ENCODE data around the gene MOXD1. TPM values are rescaled to one million over a fixed set of nuclear protein-coding genes. Genes with fewer than 3 reads are reported as not detected.

The MOXD1 gene
- total RNA-seq, 2 donors from 2014 or later: 4.0 to 5.5 TPM

GRCh38 chr6:132330759-132331158, 70.5 kb downstream of the MOXD1 start:
- intact Hi-C loops (cut with DNase I): no loop called here
- WGBS: 53% methylated on average over 5 of the region's 5 CpGs
- Histone ChIP-seq H3K27ac (no peak overlapping the region), H3K36me3 (no peaks in the 10 kb centered on the region), H3K4me3 (no peak overlapping the region), H3K9me3 (no peaks in the 10 kb centered on the region), H3K4me1 (replicated peaks) (no peaks in the 10 kb centered on the region), H3K27me3 (replicated peaks; ENCODE audit: insufficient read depth) (no peaks in the 10 kb centered on the region)
- DNase-seq (ENCODE audit: low spot score): no peak
- TF ChIP-seq CTCF (IDR thresholded peaks at IDR 0.05) (no peak), POLR2A (IDR thresholded peaks at IDR 0.05) (no peak), POLR2AphosphoS5 (IDR thresholded peaks at IDR 0.05) (no peak)

DNA sequence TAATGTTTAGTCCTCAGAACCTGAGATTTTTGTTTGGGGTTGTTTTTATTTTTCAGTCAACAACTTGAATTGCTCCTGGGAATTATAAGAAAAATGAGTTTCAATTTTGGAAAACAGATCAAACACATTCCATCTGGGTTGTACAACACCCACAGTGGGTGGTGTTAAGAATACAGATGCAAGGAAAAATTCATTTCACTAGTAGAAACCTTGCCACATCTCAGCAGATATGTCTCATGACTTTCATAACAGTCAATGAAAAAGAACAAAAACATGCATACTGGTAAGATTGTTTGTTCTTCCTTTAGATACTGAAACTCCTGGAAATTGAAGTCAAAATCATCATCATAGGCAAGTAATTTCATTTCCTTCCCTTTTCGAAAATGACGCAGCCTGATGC, 78.9 kb downstream of the MOXD1 start:
- Histone ChIP-seq H3K9me3 (no peaks in the 10 kb centered on the region), H3K27ac (no peak overlapping the region), H3K4me1 (replicated peaks) (no peaks in the 10 kb centered on the region), H3K36me3 (no peaks in the 10 kb centered on the region), H3K27me3 (replicated peaks; ENCODE audit: insufficient read depth) (no peaks in the 10 kb centered on the region), H3K4me3 (no peak overlapping the region)
- TF ChIP-seq POLR2AphosphoS5 (IDR thresholded peaks at IDR 0.05): no peak
- intact Hi-C loops (cut with DNase I): no loop called here
- DNase-seq (ENCODE audit: low spot score): no peak
- WGBS: 88% methylated on average over 2 of the region's 2 CpGs

- no peaks in the 10 kb centered on the region for H3K4me1 ChIP-seq (replicated peaks)
- no peak for DNase-seq (ENCODE audit: low spot score)
- no peaks in the 10 kb centered on the region for H3K36me3 ChIP-seq
- intact Hi-C loops (cut with DNase I): no loop called here
- no peaks in the 10 kb centered on the region for H3K9me3 ChIP-seq
- TF ChIP-seq CTCF (IDR thresholded peaks at IDR 0.05) (no peak), POLR2A (IDR thresholded peaks at IDR 0.05) (no peak), POLR2AphosphoS5 (IDR thresholded peaks at IDR 0.05) (no peak)
- no peak overlapping the region for H3K4me3 ChIP-seq
- no peak overlapping the region for H3K27ac ChIP-seq
- no peaks in the 10 kb centered on the region for H3K27me3 ChIP-seq (replicated peaks; ENCODE audit: insufficient read depth)
Measured at GRCh38 chr6:132320007-132320406, 81.3 kb downstream of the MOXD1 start.

- no peaks in the 10 kb centered on the region for H3K9me3 ChIP-seq
- intact Hi-C loops (cut with DNase I): no loop called here
- no peaks in the 10 kb centered on the region for H3K27me3 ChIP-seq (replicated peaks; ENCODE audit: insufficient read depth)
- no peak for TF ChIP-seq POLR2AphosphoS5 (IDR thresholded peaks at IDR 0.05)
- TF ChIP-seq POLR2A (IDR thresholded peaks at IDR 0.05): no peak
- TF ChIP-seq CTCF (IDR thresholded peaks at IDR 0.05): no peak
- H3K4me1 ChIP-seq (replicated peaks): no peaks in the 10 kb centered on the region
- WGBS: 93% methylated on average over 1 of the region's 1 CpG
- no peak for DNase-seq (ENCODE audit: low spot score)
- H3K36me3 ChIP-seq: no peaks in the 10 kb centered on the region
- no peak overlapping the region for H3K4me3 ChIP-seq
- H3K27ac ChIP-seq: no peak overlapping the region
Measured at GRCh38 chr6:132316970-132317369, 84.3 kb downstream of the MOXD1 start.

GRCh38 chr6:132314432-132314831, 86.8 kb downstream of the MOXD1 start:
- intact Hi-C loops (cut with DNase I): no loop called here
- H3K4me3 ChIP-seq: no peak overlapping the region
- no peak overlapping the region for H3K27ac ChIP-seq
- H3K27me3 ChIP-seq (replicated peaks; ENCODE audit: insufficient read depth): no peaks in the 10 kb centered on the region
- TF ChIP-seq POLR2AphosphoS5 (IDR thresholded peaks at IDR 0.05): no peak
- TF ChIP-seq POLR2A (IDR thresholded peaks at IDR 0.05): no peak
- TF ChIP-seq CTCF (IDR thresholded peaks at IDR 0.05): no peak
- H3K4me1 ChIP-seq (replicated peaks): no peaks in the 10 kb centered on the region
- H3K36me3 ChIP-seq: no peaks in the 10 kb centered on the region
- WGBS: 66% methylated on average over 3 of the region's 3 CpGs
- DNase-seq (ENCODE audit: low spot score): no peak
- no peaks in the 10 kb centered on the region for H3K9me3 ChIP-seq

Measured in prostate gland (tissue), 2 donors.